ENCODE data around the gene FAM174B. TPM values are rescaled to one million over a fixed set of nuclear protein-coding genes. Genes with fewer than 3 reads are reported as not detected.

Gene FAM174B
- total RNA-seq, 2 donors from 2014 or later, result 6.1 to 10.0 TPM

GRCh38 chr15:92614301-92614700, 41.3 kb downstream of the FAM174B start:
- Histone ChIP-seq H3K36me3 (no peaks in the 10 kb centered on the region), H3K4me3 (no peak overlapping the region), H3K27me3 (replicated peaks; ENCODE audit: insufficient read depth) (no peaks in the 10 kb centered on the region), H3K27ac (no peak overlapping the region), H3K4me1 (ENCODE audit: control insufficient read depth in 1 of 2, low read depth in 2 of 2) (peaks cover 10 to 24% of the 10 kb centered on the region in 2 donors), H3K9me3 (no peaks in the 10 kb centered on the region)
- ATAC-seq (ENCODE audit: insufficient number of reproducible peaks, low FRiP score, low read depth) (no peak), DNase-seq (ENCODE audit: low spot score) (no peak)
- TF ChIP-seq, protein P1, sequence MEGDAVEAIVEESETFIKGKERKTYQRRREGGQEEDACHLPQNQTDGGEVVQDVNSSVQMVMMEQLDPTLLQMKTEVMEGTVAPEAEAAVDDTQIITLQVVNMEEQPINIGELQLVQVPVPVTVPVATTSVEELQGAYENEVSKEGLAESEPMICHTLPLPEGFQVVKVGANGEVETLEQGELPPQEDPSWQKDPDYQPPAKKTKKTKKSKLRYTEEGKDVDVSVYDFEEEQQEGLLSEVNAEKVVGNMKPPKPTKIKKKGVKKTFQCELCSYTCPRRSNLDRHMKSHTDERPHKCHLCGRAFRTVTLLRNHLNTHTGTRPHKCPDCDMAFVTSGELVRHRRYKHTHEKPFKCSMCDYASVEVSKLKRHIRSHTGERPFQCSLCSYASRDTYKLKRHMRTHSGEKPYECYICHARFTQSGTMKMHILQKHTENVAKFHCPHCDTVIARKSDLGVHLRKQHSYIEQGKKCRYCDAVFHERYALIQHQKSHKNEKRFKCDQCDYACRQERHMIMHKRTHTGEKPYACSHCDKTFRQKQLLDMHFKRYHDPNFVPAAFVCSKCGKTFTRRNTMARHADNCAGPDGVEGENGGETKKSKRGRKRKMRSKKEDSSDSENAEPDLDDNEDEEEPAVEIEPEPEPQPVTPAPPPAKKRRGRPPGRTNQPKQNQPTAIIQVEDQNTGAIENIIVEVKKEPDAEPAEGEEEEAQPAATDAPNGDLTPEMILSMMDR (IDR thresholded peaks at IDR 0.05), result no peak

DNA sequence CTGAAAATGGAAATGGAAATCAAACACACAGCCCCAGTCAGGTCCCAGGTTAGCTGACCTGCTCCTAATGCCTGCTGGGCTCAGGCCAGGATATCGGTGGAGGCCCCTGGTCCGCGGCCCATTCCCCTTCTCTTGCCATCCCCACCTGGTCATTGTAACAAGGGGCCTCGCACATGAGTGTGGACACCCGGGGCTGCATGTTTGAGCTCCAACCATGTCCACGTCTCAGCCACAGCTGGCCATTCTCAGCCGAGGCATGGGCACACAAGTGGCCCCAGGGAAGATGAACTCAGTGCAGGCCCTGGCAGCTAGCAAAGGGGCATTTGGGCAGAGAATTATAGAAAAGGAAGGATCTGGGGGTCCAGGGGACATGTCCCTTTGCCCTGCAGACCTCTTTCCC, 41.7 kb downstream of the FAM174B start:
- Histone ChIP-seq H3K36me3 (no peaks in the 10 kb centered on the region), H3K9me3 (no peaks in the 10 kb centered on the region), H3K27me3 (replicated peaks; ENCODE audit: insufficient read depth) (no peaks in the 10 kb centered on the region), H3K4me1 (ENCODE audit: control insufficient read depth in 1 of 2, low read depth in 2 of 2) (peaks cover 10 to 20% of the 10 kb centered on the region in 2 donors), H3K27ac (no peak overlapping the region), H3K4me3 (no peak overlapping the region)
- TF ChIP-seq, protein P1 (IDR thresholded peaks at IDR 0.05), result no peak
- DNase-seq (ENCODE audit: low spot score), result no peak
- no peak for ATAC-seq (ENCODE audit: insufficient number of reproducible peaks, low FRiP score, low read depth)

DNA sequence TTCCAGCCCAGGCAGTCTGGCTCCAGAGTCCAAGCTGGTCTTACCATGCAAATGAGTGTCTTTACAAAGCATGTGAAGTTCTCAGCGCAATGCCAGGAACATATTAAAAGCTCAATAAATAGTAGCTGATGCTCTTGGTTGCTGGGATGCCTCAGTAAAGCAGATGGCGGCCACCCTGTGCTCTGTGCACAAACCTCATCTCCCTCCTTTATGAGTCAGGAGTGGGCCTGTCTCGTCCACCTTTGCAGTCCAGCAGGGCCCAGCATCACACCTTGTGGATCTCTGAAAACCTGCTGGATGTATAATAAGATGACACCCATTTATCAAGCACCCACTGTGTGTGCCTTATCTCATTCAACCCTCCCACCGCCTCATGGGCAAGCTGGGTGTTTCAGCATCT, 42.7 kb downstream of the FAM174B start:
- H3K4me3 ChIP-seq, result no peak overlapping the region
- TF ChIP-seq, protein P1 (IDR thresholded peaks at IDR 0.05), result no peak
- H3K27ac ChIP-seq, result no peak overlapping the region
- ATAC-seq (ENCODE audit: insufficient number of reproducible peaks, low FRiP score, low read depth) (no peak), DNase-seq (ENCODE audit: low spot score) (no peak)
- no peaks in the 10 kb centered on the region for H3K9me3 ChIP-seq
- H3K36me3 ChIP-seq, result no peaks in the 10 kb centered on the region
- peaks cover 8 to 11% of the 10 kb centered on the region in 2 donors for H3K4me1 ChIP-seq (ENCODE audit: control insufficient read depth in 1 of 2, low read depth in 2 of 2)
- no peaks in the 10 kb centered on the region for H3K27me3 ChIP-seq (replicated peaks; ENCODE audit: insufficient read depth)

GRCh38 chr15:92611995-92612745, 43.4 kb downstream of the FAM174B start:
- no peak overlapping the region for H3K27ac ChIP-seq
- H3K4me3 ChIP-seq, result no peak overlapping the region
- DNase-seq (ENCODE audit: low spot score) (no peak), ATAC-seq (ENCODE audit: insufficient number of reproducible peaks, low FRiP score, low read depth) (no peak)
- no peaks in the 10 kb centered on the region for H3K36me3 ChIP-seq
- no peaks in the 10 kb centered on the region for H3K27me3 ChIP-seq (replicated peaks; ENCODE audit: insufficient read depth)
- H3K4me1 ChIP-seq (ENCODE audit: control insufficient read depth in 1 of 2, low read depth in 2 of 2), result peaks cover under 1 to 4% of the 10 kb centered on the region in 2 donors
- no peaks in the 10 kb centered on the region for H3K9me3 ChIP-seq
- TF ChIP-seq, protein P1 (IDR thresholded peaks at IDR 0.05), result no peak

DNA sequence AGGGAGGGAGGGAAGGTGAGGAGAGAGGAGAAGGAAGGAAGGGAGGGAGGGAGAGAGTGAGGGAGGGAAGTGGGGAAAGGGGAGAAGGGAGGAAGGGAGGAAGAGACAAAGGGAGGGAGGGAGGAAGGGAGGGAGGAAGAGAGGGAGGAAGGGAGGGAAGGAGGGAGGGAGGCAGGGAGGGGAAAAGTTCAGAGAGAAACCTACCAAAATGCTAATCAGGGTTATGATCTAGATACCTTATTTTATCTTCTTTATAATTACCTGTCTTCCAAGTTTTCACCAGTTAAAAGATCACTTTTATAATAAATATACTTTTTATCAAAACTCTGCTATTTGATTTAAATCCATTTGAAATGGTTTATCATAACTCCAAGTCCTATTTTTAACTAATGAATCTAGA, 44.4 kb downstream of the FAM174B start:
- no peak overlapping the region for H3K4me3 ChIP-seq
- TF ChIP-seq, protein P1 (IDR thresholded peaks at IDR 0.05), result no peak
- H3K4me1 ChIP-seq (ENCODE audit: control insufficient read depth in 1 of 2, low read depth in 2 of 2), result no peaks in the 10 kb centered on the region
- DNase-seq (ENCODE audit: low spot score) (no peak), ATAC-seq (ENCODE audit: insufficient number of reproducible peaks, low FRiP score, low read depth) (no peak)
- H3K27ac ChIP-seq, result no peak overlapping the region
- H3K36me3 ChIP-seq, result no peaks in the 10 kb centered on the region
- H3K9me3 ChIP-seq, result no peaks in the 10 kb centered on the region
- no peaks in the 10 kb centered on the region for H3K27me3 ChIP-seq (replicated peaks; ENCODE audit: insufficient read depth)

All from thoracic aorta (tissue), 2 donors.